Fibroblast of the conjunctiva (primary cell): ENCODE measurements around the gene MFNG.

ENCODE experiments used
- DNase-seq: peaks from one replicate; pipeline ENCODE4 v3.0.0-alpha.2; 2010; ENCODE audit warnings: low read depth

MFNG gene

DNA sequence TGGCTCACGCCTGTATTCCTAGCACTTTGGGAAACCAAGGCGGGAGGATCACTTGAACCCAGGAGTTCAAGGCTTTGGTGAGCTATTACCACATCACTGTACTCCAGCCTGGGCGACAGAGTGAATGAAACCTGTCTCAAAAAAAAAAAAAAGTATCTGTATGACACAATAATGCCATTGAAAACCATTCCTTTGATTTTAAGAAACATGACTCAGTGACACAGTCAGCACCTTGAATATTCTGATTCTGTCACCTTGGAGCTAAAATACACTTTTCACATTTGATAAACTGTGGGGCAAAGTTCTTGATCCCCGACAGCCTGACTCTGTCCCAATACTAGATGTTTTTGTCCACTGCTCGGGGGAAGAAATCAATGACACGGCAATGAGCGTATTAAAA, 42.2 kb downstream of the MFNG start:
- no peak for DNase-seq

GRCh38 chr22:37443086-37443485, 43.1 kb downstream of the MFNG start:
- no peak for DNase-seq

DNA sequence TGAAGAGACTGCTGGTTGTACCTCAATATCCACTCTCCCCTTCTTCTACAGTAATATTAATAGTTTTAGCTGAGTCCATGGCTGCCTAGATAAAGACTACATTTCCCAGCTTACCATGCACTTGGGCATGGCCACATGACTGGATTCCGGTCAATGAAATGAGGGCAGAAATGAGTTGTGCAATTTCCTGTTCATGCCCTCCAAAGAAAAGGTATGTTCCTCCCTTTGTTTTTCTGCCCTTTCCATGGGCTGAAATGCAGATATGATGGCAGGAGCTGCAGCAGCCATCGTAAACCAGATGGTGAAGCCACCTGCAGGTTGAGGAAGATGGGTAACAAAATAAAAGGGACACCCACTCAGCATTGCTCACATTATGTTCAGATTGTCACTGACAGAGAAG, 43.6 kb downstream of the MFNG start:
- no peak for DNase-seq

- DNase-seq, result no peak
These were observed 44.0 kb downstream of the MFNG start for GRCh38 chr22:37442135-37442534.

DNA sequence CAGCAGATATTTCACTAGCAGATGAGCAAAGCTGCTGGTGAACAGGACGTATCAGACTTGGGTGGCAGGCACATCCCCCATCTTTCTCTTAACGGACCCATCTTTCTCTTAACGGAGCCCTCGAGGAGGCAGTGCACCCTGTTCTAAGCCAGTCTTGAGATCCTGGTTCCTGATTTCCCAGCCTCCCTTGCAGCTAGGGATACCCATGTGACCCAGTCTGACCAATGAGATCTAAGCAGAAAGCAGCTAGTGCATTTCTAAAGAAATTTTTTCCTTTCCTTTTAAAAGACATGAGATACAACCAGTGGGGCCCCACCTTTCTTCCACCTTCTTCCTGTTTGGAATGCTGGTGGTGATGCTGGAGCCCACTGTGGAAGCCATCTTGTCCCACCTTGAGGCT, 45.3 kb downstream of the MFNG start:
- no peak for DNase-seq

GRCh38 chr22:37439347-37439746, 46.8 kb downstream of the MFNG start:
- DNase-seq, result no peak

DNA sequence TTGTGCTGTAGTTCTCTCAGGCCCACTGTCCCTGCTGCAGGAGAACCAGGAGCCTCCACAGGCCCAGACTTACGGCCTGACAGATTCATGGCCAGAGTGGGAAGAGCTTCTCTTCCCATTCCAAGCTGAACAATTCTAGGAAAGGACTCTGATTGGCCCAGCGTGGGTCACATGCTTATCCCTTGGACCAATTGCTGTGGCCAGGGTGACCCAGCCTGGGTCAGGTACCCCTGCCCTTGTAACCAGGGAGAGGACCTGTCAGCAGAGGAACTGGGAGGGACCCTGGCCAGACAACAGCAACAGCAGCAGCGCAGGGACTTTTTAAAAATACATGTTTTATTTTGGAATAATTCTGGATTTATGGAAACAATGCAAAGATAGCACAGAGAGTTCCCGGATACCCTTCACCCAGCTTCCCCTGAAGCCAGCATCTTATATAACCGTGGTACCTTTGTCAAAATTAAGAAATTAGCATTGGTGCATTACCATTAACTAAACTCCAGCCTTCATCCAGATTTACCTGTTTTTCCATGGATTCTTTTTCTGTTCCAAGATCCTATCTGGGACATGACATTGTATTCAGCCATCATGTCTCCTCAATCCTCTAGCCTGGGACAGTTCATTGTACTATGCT, 50.1 kb downstream of the MFNG start:
- no peak for DNase-seq

DNA sequence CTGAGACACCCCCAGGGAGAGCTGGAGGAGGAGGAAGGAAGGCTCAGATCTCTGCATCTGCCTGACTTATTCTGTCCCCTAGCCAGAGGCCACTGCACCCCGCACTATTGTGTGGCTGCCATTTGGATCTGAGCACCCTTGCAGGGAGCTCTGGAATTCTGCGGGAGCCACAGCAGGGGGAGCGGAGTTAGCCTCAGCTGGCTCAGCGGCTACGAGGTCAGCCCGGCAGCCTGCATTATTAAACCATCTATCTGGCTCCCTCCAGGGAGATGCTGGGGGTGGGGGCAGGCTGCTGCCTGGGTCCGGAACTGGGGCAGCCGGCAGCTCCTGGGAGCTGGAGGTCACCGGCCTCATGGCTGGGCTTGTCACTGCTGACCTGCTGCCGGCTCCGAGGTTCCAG, 52.4 kb downstream of the MFNG start:
- no peak for DNase-seq

DNA sequence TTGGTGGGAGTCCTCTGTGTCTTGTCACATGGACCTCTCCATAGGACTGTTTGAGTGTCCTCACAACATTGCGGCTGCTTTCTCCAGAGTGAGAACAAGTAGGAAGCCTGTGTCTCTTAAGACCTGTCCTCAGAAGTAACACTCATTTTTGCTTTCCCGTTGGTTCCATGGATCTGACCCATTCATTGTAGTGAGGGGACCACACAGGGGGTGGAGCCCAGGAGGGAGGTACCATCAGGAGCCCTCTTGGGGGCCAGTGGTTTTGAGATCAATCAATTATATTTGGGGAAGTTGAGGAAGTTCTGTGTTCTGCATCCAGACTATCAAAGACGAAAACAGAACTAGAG, 53.5 kb downstream of the MFNG start:
- no peak for DNase-seq

- DNase-seq, result peak; percentile 89
These were observed 54.1 kb downstream of the MFNG start for GRCh38 chr22:37431801-37432707.

- DNase-seq, result no peak
These were observed 54.8 kb downstream of the MFNG start for GRCh38 chr22:37431366-37431765.

DNA sequence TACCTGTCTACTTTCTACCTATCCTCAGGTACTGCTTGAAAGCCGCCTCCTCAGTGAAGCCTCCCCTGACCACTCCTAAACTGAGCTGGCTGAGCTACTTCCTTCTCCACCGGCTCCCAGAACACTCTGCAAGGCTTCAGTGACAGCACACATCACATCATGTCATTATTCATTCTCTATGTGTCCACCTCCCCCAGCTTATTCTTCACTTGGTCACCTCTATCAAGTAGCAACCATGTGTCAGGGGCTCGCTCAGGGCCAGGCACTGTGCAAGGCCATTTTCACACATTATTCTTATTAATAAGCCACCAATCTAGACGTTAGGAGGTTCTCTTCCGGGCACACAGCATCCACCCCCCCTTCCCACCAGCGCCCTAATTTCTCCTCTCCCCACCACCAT, 55.2 kb downstream of the MFNG start:
- DNase-seq, result no peak

GRCh38 chr22:37428649-37429586, 57.3 kb downstream of the MFNG start:
- no peak for DNase-seq

- no peak for DNase-seq
These were observed 58.2 kb downstream of the MFNG start for GRCh38 chr22:37427711-37428635.

DNA sequence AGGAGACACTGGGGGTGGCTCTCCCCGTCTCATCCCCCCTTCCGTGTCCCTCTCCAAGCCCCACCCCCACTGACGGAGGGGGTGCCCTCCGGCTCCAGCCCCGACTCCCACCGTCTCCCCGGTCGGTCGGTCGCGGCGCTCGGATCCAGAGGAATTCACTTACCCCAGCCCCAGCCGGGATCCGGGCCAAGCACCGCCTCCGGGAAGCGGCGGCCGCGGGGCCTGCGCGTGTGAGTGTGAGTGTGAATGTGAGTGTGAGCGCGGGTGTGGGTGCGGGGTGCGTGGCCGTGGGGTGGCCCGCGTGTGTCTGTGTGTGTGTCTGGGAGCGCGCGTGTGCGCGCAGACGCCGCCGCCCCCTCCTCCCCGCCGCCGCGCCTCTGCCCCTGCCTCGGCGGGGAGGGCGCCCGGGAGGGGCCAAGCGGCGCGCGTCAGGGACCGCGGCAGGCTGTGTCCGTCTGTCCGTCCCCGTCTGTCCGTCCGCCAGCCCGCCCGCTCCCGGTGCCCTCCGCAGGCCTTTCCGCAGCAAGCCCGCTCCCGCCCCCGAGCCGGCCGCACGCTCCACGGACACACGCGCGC, 59.0 kb downstream of the MFNG start, which contains the start of gene ELFN2:
Gene ELFN2 (minus strand): TSS at position 345 of the 576 bp plus-strand sequence. CDS start 51,945 bp downstream, outside the sequence.
- no peak for DNase-seq

DNA sequence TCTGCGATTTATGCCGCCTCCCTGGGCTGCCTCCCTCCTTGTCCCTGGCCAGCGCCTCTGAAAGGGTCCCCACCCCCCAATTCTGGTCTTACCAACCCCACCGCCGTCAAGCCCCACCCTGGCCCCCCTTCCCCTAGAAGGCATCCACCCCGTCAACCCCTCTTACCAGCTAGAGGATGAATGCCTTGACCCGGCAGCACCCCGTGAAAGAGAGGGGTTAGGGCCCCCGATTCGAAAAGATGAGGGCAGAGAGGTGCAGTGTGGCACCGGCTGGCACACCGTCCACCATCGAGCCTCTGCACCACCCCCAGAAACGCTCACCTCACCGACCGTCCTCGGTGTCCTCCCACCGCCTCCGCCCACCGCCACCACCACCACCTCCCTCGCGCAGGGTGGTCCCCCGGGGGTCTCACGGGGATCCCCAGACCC, 59.5 kb downstream of the MFNG start:
- DNase-seq, result no peak

- no peak for DNase-seq
These were observed 60.1 kb downstream of the MFNG start for GRCh38 chr22:37425800-37426705.

- no peak for DNase-seq
These were observed 60.8 kb downstream of the MFNG start for GRCh38 chr22:37425369-37425768.

GRCh38 chr22:37423283-37423682, 62.9 kb downstream of the MFNG start:
- DNase-seq, result no peak

GRCh38 chr22:37421468-37421877, 64.7 kb downstream of the MFNG start:
- DNase-seq, result no peak
